Skeletal muscle tissue (tissue), 4 donors: ENCODE measurements around the gene LMNB1. TPM values are rescaled to one million over a fixed set of nuclear protein-coding genes. Genes with fewer than 3 reads are reported as not detected.
"Not testable (repeated sequence)": the region's sequence is repeated elsewhere in the genome, so short reads cannot be mapped to it uniquely, and the experiment has no call there.

Experiments
- H3K27ac ChIP-seq: one replicate; pipeline ENCODE4 v1.7.0; 2013; ENCODE audit warnings: mild to moderate bottlenecking, low read depth, low read length, inconsistent platforms
- H3K27me3 ChIP-seq, 3 donors: one replicate each; pipeline ENCODE4 v1.7.0; 2013; ENCODE audit warnings: low read length in 3 of 3; ENCODE audit not compliant: control insufficient read depth in 3 of 3, insufficient read depth in 3 of 3
- H3K36me3 ChIP-seq, 3 donors: one replicate each; pipeline ENCODE4 v1.7.0; 2013; ENCODE audit warnings: low read length in 3 of 3; ENCODE audit not compliant: control insufficient read depth in 3 of 3, insufficient read depth in 3 of 3
- H3K4me1 ChIP-seq, 3 donors: one replicate each; pipeline ENCODE4 v1.7.0; 2013; ENCODE audit warnings: low read length in 3 of 3, mild to moderate bottlenecking in 3 of 3; ENCODE audit not compliant: control insufficient read depth in 3 of 3, insufficient read depth in 3 of 3
- H3K4me3 ChIP-seq, 3 donors: one replicate each; pipeline ENCODE4 v1.7.0; 2013; ENCODE audit warnings: low read length in 3 of 3
- H3K9ac ChIP-seq, 3 donors: one replicate each; pipeline ENCODE4 v1.7.0; 2013; ENCODE audit warnings: low read length in 3 of 3, mild to moderate bottlenecking in 3 of 3, moderate library complexity in 2 of 3, low read depth in 1 of 3
- H3K9me3 ChIP-seq, 3 donors: one replicate each; pipeline ENCODE4 v1.7.0; 2013; ENCODE audit warnings: low read length in 3 of 3; ENCODE audit not compliant: control insufficient read depth in 3 of 3
- total RNA-seq: library from RNA; depleted of rRNA; stranded (reverse); fragments of >200 nt; gene quantifications from one replicate; pipeline ENCODE4 v1.2.3, GENCODE V29; 2014
- donor health status: Osteomylitis.

The LMNB1 gene
- total RNA-seq, 1 donor from 2014 or later, result 27.7 TPM

- no peaks in the 10 kb centered on the region for H3K36me3 ChIP-seq
- H3K9me3 ChIP-seq, result no peaks in the 10 kb centered on the region
- H3K4me1 ChIP-seq, result no peaks in the 10 kb centered on the region
- no peak overlapping the region for H3K27ac ChIP-seq
- H3K9ac ChIP-seq, result no peak overlapping the region
- H3K4me3 ChIP-seq, result no peak overlapping the region
- no peaks in the 10 kb centered on the region for H3K27me3 ChIP-seq
Measured at GRCh38 chr5:126818736-126819135, 41.8 kb downstream of the LMNB1 start.

GRCh38 chr5:126819253-126819652, 42.3 kb downstream of the LMNB1 start:
- Histone ChIP-seq H3K27ac (no peak overlapping the region), H3K9me3 (no peaks in the 10 kb centered on the region), H3K4me3 (no peak overlapping the region), H3K4me1 (no peaks in the 10 kb centered on the region), H3K36me3 (no peaks in the 10 kb centered on the region), H3K27me3 (no peaks in the 10 kb centered on the region), H3K9ac (no peak overlapping the region)

GRCh38 chr5:126826619-126827215, 49.8 kb downstream of the LMNB1 start:
- Histone ChIP-seq H3K4me3 (no peak overlapping the region), H3K4me1 (no peaks in the 10 kb centered on the region), H3K27ac (no peak overlapping the region), H3K36me3 (peaks cover 0 to 8% (median 8%) of the 10 kb centered on the region in 3 donors), H3K9ac (no peak overlapping the region), H3K27me3 (no peaks in the 10 kb centered on the region), H3K9me3 (peaks cover 0 to 3% (median 0%) of the 10 kb centered on the region in 3 donors)

GRCh38 chr5:126829098-126829497, 52.2 kb downstream of the LMNB1 start:
- Histone ChIP-seq H3K9ac (no peak overlapping the region), H3K27me3 (no peaks in the 10 kb centered on the region), H3K4me1 (no peaks in the 10 kb centered on the region), H3K4me3 (no peak overlapping the region), H3K36me3 (peaks cover 0 to 11% (median 11%) of the 10 kb centered on the region in 3 donors), H3K9me3 (peaks cover 0 to 3% (median 0%) of the 10 kb centered on the region in 3 donors), H3K27ac (no peak overlapping the region)

GRCh38 chr5:126830061-126830460, 53.1 kb downstream of the LMNB1 start:
- Histone ChIP-seq H3K4me3 (no peak overlapping the region), H3K27ac (no peak overlapping the region), H3K27me3 (no peaks in the 10 kb centered on the region), H3K9me3 (peaks cover 0 to 3% (median 0%) of the 10 kb centered on the region in 3 donors), H3K36me3 (peaks cover 0 to 11% (median 11%) of the 10 kb centered on the region in 3 donors), H3K4me1 (no peaks in the 10 kb centered on the region), H3K9ac (no peak overlapping the region)

- Histone ChIP-seq H3K4me3 (no peak overlapping the region), H3K9me3 (peaks cover 0 to 3% (median 0%) of the 10 kb centered on the region in 3 donors), H3K36me3 (peaks cover 0 to 11% (median 8%) of the 10 kb centered on the region in 3 donors), H3K27me3 (no peaks in the 10 kb centered on the region), H3K9ac (no peak overlapping the region), H3K27ac (no peak overlapping the region), H3K4me1 (no peaks in the 10 kb centered on the region)
Measured at GRCh38 chr5:126831156-126831555, 54.2 kb downstream of the LMNB1 start.

- H3K27me3 ChIP-seq, result no peaks in the 10 kb centered on the region
- H3K4me3 ChIP-seq, result no peak overlapping the region
- H3K27ac ChIP-seq, result no peak overlapping the region
- H3K4me1 ChIP-seq, result no peaks in the 10 kb centered on the region
- no peak overlapping the region for H3K9ac ChIP-seq
- peaks cover 0 to 3% (median 3%) of the 10 kb centered on the region in 3 donors for H3K36me3 ChIP-seq
- no peaks in the 10 kb centered on the region for H3K9me3 ChIP-seq
Measured at GRCh38 chr5:126836778-126837177, 59.8 kb downstream of the LMNB1 start.

- H3K36me3 ChIP-seq, result peaks cover 0 to 3% (median 3%) of the 10 kb centered on the region in 3 donors
- no peaks in the 10 kb centered on the region for H3K9me3 ChIP-seq
- no peak overlapping the region for H3K9ac ChIP-seq
- H3K4me1 ChIP-seq, result no peaks in the 10 kb centered on the region
- H3K27me3 ChIP-seq, result no peaks in the 10 kb centered on the region
- H3K4me3 ChIP-seq, result no peak overlapping the region
- H3K27ac ChIP-seq, result no peak overlapping the region
Measured at GRCh38 chr5:126837242-126837641, 60.3 kb downstream of the LMNB1 start.

- Histone ChIP-seq H3K4me3 (no peak overlapping the region), H3K36me3 (peaks cover 0 to 3% (median 3%) of the 10 kb centered on the region in 3 donors), H3K9ac (no peak overlapping the region), H3K27me3 (no peaks in the 10 kb centered on the region), H3K27ac (no peak overlapping the region), H3K4me1 (no peaks in the 10 kb centered on the region), H3K9me3 (no peaks in the 10 kb centered on the region)
Measured at GRCh38 chr5:126837906-126838539, 61.1 kb downstream of the LMNB1 start.

GRCh38 chr5:126839407-126839806, 62.5 kb downstream of the LMNB1 start:
- H3K4me1 ChIP-seq, H3K27ac ChIP-seq, H3K36me3 ChIP-seq, H3K27me3 ChIP-seq, H3K9me3 ChIP-seq, H3K9ac ChIP-seq, H3K4me3 ChIP-seq: not testable (repeated sequence)
